K562 (cell line): ENCODE data around the gene CRYBA4. TPM values are rescaled to one million over a fixed set of nuclear protein-coding genes. Genes with fewer than 3 reads are reported as not detected.

Experiments used
- DPF2 ChIP-seq: fragments of 450-650 bp; IDR thresholded peaks from 2 replicates; pipeline ENCODE4 v1.6.1; 2016
- E2F1 ChIP-seq: sonication (generic); formaldehyde crosslinking; IDR thresholded peaks from 2 replicates; pipeline ENCODE4 v1.8.1; 2023; ENCODE audit warnings: mild to moderate bottlenecking, missing genetic modification reagents, moderate library complexity
- GATA2 ChIP-seq: sonication (generic); formaldehyde crosslinking; IDR thresholded peaks from 2 replicates; pipeline ENCODE4 v1.4.0; 2020; ENCODE audit warnings: mild to moderate bottlenecking, missing genetic modification reagents
- HMG20A ChIP-seq: fragments of 450-650 bp; formaldehyde crosslinking; conservative IDR thresholded peaks from 2 replicates; pipeline ENCODE4 v1.4.0; 2020; ENCODE audit warnings: mild to moderate bottlenecking, mixed read lengths
- HSF4 ChIP-seq: fragments of 250-450 bp; sonication (Bioruptor Pico); IDR thresholded peaks from 2 replicates; pipeline ENCODE4 v2.1.2; 2022; ENCODE audit warnings: mild to moderate bottlenecking, moderate library complexity, borderline replicate concordance
- ID3 ChIP-seq, 2 experiments: fragments of 250-450 bp in 1 of 2; fragments of 450-650 bp in 1 of 2; sonication (Bioruptor Pico) in 1 of 2; IDR thresholded peaks; 2 replicates each; pipeline versions ENCODE4 v1.6.1 to v1.8.0; 2016 to 2021; ENCODE audit warnings: mild to moderate bottlenecking in 2 of 2, moderate library complexity in 2 of 2, missing compliant biosample characterization in 1 of 2, missing genetic modification characterization in 1 of 2
- KLF6 ChIP-seq: fragments of 250-450 bp; sonication (Bioruptor Pico); IDR thresholded peaks from 2 replicates; pipeline ENCODE4 v1.4.0; 2020; ENCODE audit warnings: mild to moderate bottlenecking, moderate library complexity, borderline replicate concordance
- MYBL2 ChIP-seq, 2 experiments: fragments of 450-650 bp in 1 of 2; sonication (generic) in 1 of 2; formaldehyde crosslinking in 1 of 2; IDR thresholded peaks; 2 replicates each; pipeline versions ENCODE4 v1.6.1 to v1.8.1; 2017 to 2022; ENCODE audit warnings: borderline replicate concordance in 1 of 2, inconsistent platforms in 1 of 2, low read depth in 1 of 2, mild to moderate bottlenecking in 1 of 2, missing genetic modification reagents in 1 of 2, moderate library complexity in 1 of 2
- NKRF ChIP-seq: fragments of 450-650 bp; IDR thresholded peaks from 2 replicates; pipeline ENCODE4 v1.6.1; 2016; ENCODE audit warnings: borderline replicate concordance
- PHTF2 ChIP-seq: fragments of 250-450 bp; sonication (Bioruptor Pico); IDR thresholded peaks from 2 replicates; pipeline ENCODE4 v1.5.0; 2021; ENCODE audit warnings: mild to moderate bottlenecking
- PTBP1 ChIP-seq: fragments of 200-400 bp; formaldehyde crosslinking; IDR thresholded peaks from 2 replicates; pipeline ENCODE4 v1.6.1; 2017; ENCODE audit warnings: low read depth, low read length
- PTRF ChIP-seq: fragments of 450-650 bp; IDR thresholded peaks from 2 replicates; pipeline ENCODE4 v1.6.1; 2016; ENCODE audit warnings: mild to moderate bottlenecking, missing genetic modification characterization, missing compliant biosample characterization
- RBFOX2 ChIP-seq: fragments of 200-400 bp; formaldehyde crosslinking; IDR thresholded peaks from 2 replicates; pipeline ENCODE4 v1.6.1; 2017; ENCODE audit warnings: low read depth, mild to moderate bottlenecking, low read length, moderate library complexity
- RUNX1 ChIP-seq: sonication (generic); IDR thresholded peaks from 2 replicates; pipeline ENCODE4 v1.6.1; 2016; ENCODE audit warnings: antibody characterized with exemption, low read depth
- SAFB ChIP-seq: fragments of 200-400 bp; formaldehyde crosslinking; IDR thresholded peaks from 2 replicates; pipeline ENCODE4 v1.6.1; 2017; ENCODE audit warnings: low read depth, low read length, borderline replicate concordance
- SP1 ChIP-seq: sonication (generic); formaldehyde crosslinking; IDR thresholded peaks from 2 replicates; pipeline ENCODE4 v1.8.1; 2022; ENCODE audit warnings: mild to moderate bottlenecking, missing genetic modification reagents
- SRSF7 ChIP-seq: fragments of 200-400 bp; formaldehyde crosslinking; optimal IDR thresholded peaks from 2 replicates; pipeline ENCODE3; 2017; ENCODE audit warnings: mild to moderate bottlenecking, low read depth, low read length
- ZNF175 ChIP-seq: fragments of 200-800 bp; sonication (Bioruptor generic); IDR thresholded peaks from 2 replicates; pipeline ENCODE4 v1.6.1; 2016; ENCODE audit warnings: low read depth, mild to moderate bottlenecking, missing genetic modification characterization, missing compliant biosample characterization
- ZNF274 ChIP-seq: IDR thresholded peaks from 2 replicates; pipeline ENCODE4 v1.6.1; 2011; ENCODE audit warnings: low read depth, mild to moderate bottlenecking, low read length, moderate library complexity, borderline replicate concordance
- ZNF282 ChIP-seq: sonication (generic); formaldehyde crosslinking; IDR thresholded peaks from 2 replicates; pipeline ENCODE4 v1.8.1; 2023; ENCODE audit warnings: missing genetic modification reagents
- ZNF3 ChIP-seq: fragments of 250-450 bp; sonication (Bioruptor Pico); IDR thresholded peaks from 2 replicates; pipeline ENCODE4 v1.5.0; 2021; ENCODE audit warnings: mild to moderate bottlenecking, moderate library complexity
- ZNF696 ChIP-seq: fragments of 250-450 bp; sonication (Bioruptor Pico); conservative IDR thresholded peaks from 2 replicates; pipeline ENCODE4 v1.4.0; 2020; ENCODE audit warnings: mild to moderate bottlenecking, moderate library complexity
- polyA plus RNA-seq, 8 experiments: library from polyadenylated mRNA; depleted of rRNA in 4 of 8; stranded (reverse) in 5 of 8; unstranded in 3 of 8; fragments of >200 nt; fragmentation: Nextera tagmentation in 2 of 8; fragmentation: Illumina TruSeq in 1 of 8; extraction: Ambion mirVana in 2 of 8; extraction: Trizol in 1 of 8; gene quantifications; 2 replicates each; pipeline versions ENCODE4 v1.2.1 to v1.2.3, GENCODE V29; 2011 to 2014; ENCODE audit warnings: inconsistent platforms in 1 of 8, missing spikeins in 1 of 8
- total RNA-seq, 7 experiments: library from RNA; depleted of rRNA in 6 of 7; stranded (reverse); fragments of >200 nt in 6 of 7; fragmentation: Illumina TruSeq in 2 of 7; extraction: Trizol in 2 of 7; gene quantifications; 2 replicates each; pipeline versions ENCODE4 v1.2.1 to v1.2.3, GENCODE V29; 2011 to 2021; ENCODE audit warnings: low replicate concordance in 1 of 7

Gene CRYBA4
- total and polyA plus RNA-seq, 9 of the 15 experiments (the other 6 are each of a cell fraction or from before 2014, with no cell fraction given), result 0.59 to 3.3 (median 1.6) TPM

GRCh38 chr22:26672590-26673468 is 51.1 kb downstream of the CRYBA4 start (continued):
- no peak for TF ChIP-seq SAFB
- TF ChIP-seq ZNF696 (CRISPR knock-in tag), result no peak
- TF ChIP-seq E2F1 (CRISPR knock-in tag), result no peak
- peak; percentile 71 for TF ChIP-seq RBFOX2
- TF ChIP-seq ID3 (CRISPR knock-in tag; IDR thresholded peaks at IDR 0.05), result no peak
- TF ChIP-seq ID3 (tag; IDR thresholded peaks at IDR 0.05), result no peak
- no peak for TF ChIP-seq KLF6 (CRISPR knock-in tag)
- TF ChIP-seq DPF2, result no peak
- no peak for TF ChIP-seq HSF4 (CRISPR knock-in tag)
- TF ChIP-seq SRSF7, result no peak
- no peak for TF ChIP-seq PTBP1
- TF ChIP-seq RUNX1, result no peak
- TF ChIP-seq ZNF175 (CRISPR knock-in tag), result no peak
- TF ChIP-seq NKRF, result peak; percentile 65; the same call in 1 of the 2 replicates
- TF ChIP-seq PTRF (tag), result no peak
- no peak for TF ChIP-seq ZNF3 (CRISPR knock-in tag)
- no peak for TF ChIP-seq ZNF282 (CRISPR knock-in tag)
- peak; percentile 70 for TF ChIP-seq SP1 (CRISPR knock-in tag)
- TF ChIP-seq MYBL2 (IDR thresholded peaks at IDR 0.05; ENCODE audit: low read depth), result no peak
- no peak for TF ChIP-seq MYBL2 (CRISPR knock-in tag; IDR thresholded peaks at IDR 0.05; ENCODE audit: borderline replicate concordance)
- TF ChIP-seq HMG20A (CRISPR knock-in tag), result no peak
- no peak for TF ChIP-seq PHTF2 (CRISPR knock-in tag)
- no peak for TF ChIP-seq GATA2
- TF ChIP-seq ZNF274, result no peak
